Measurements from ENCODE around the gene JUN. TPM values are rescaled to one million over a fixed set of nuclear protein-coding genes. Genes with fewer than 3 reads are reported as not detected.

JUN gene
- polyA plus RNA-seq, 1 donor (not counting 4 experiments of a cell fraction or from before 2014, with no cell fraction given): 70.1 TPM

GRCh38 chr1:58749646-58750045 is 34.2 kb downstream of the JUN start:
- Histone ChIP-seq H3K4me1 (ENCODE audit: control insufficient read depth, extremely low read depth, insufficient read depth, low read length) (peaks cover 46% of the 10 kb centered on the region), H3K9me1 (ENCODE audit: control insufficient read depth, extremely low read depth, insufficient read depth, low read length) (no peaks in the 10 kb centered on the region), H3K79me2 (ENCODE audit: control insufficient read depth, insufficient read depth, low read length) (no peaks in the 10 kb centered on the region), H3K27ac (ENCODE audit: control insufficient read depth, insufficient read depth, low read length) (no peak overlapping the region), H3K4me2 (ENCODE audit: control insufficient read depth, extremely low read depth, insufficient read depth, low read depth, low read length) (no peak overlapping the region), H3K4me3 (ENCODE audit: control insufficient read depth in 2 of 3, extremely low read depth in 1 of 3, insufficient read depth in 2 of 3, low read depth in 1 of 3, low read length in 3 of 3) (no peak overlapping the region), H2AFZ (ENCODE audit: control insufficient read depth, low read length) (no peak overlapping the region), H3K9ac (ENCODE audit: control insufficient read depth, extremely low read depth, insufficient read depth, low read length) (no peak overlapping the region), H3K36me3 (ENCODE audit: control insufficient read depth in 2 of 2, extremely low read depth in 1 of 2, insufficient read depth in 2 of 2, low read length in 2 of 2) (no peaks in the 10 kb centered on the region), H4K20me1 (ENCODE audit: control insufficient read depth, extremely low read depth, insufficient read depth, low read length) (no peaks in the 10 kb centered on the region), H3K27me3 (ENCODE audit: control insufficient read depth, extremely low read depth, insufficient read depth, low read length) (no peaks in the 10 kb centered on the region), H3K9me3 (ENCODE audit: control insufficient read depth, low read depth, low read length) (no peaks in the 10 kb centered on the region)
- DNase-seq (ENCODE audit: low read depth, low spot score) (no peak), FAIRE-seq (peak; percentile 55)
- dilution Hi-C loops (cut with MboI; ENCODE audit: extremely low pct_ligation_motif_present, low sequenced_read_pairs): no loop called here
- no peak for TF ChIP-seq EZH2 (IDR thresholded peaks at IDR 0.05; ENCODE audit: low read length)
- no peak for TF ChIP-seq CTCF (optimal IDR thresholded peaks at IDR 0.05 in 1 of 3, IDR thresholded peaks at IDR 0.05 in 1 of 3, conservative IDR thresholded peaks at IDR 0.05 in 1 of 3; ENCODE audit: extremely low read depth in 1 of 3, insufficient read depth in 2 of 3, low read length in 3 of 3)

- Histone ChIP-seq H3K79me2 (ENCODE audit: control insufficient read depth, insufficient read depth, low read length) (no peaks in the 10 kb centered on the region), H3K27me3 (ENCODE audit: control insufficient read depth, extremely low read depth, insufficient read depth, low read length) (no peaks in the 10 kb centered on the region), H3K4me2 (ENCODE audit: control insufficient read depth, extremely low read depth, insufficient read depth, low read depth, low read length) (no peak overlapping the region), H3K9me3 (ENCODE audit: control insufficient read depth, low read depth, low read length) (no peaks in the 10 kb centered on the region), H3K4me3 (ENCODE audit: control insufficient read depth in 2 of 3, extremely low read depth in 1 of 3, insufficient read depth in 2 of 3, low read depth in 1 of 3, low read length in 3 of 3) (no peak overlapping the region), H4K20me1 (ENCODE audit: control insufficient read depth, extremely low read depth, insufficient read depth, low read length) (no peaks in the 10 kb centered on the region), H3K36me3 (ENCODE audit: control insufficient read depth in 2 of 2, extremely low read depth in 1 of 2, insufficient read depth in 2 of 2, low read length in 2 of 2) (no peaks in the 10 kb centered on the region), H2AFZ (ENCODE audit: control insufficient read depth, low read length) (no peak overlapping the region), H3K27ac (ENCODE audit: control insufficient read depth, insufficient read depth, low read length) (no peak overlapping the region), H3K9ac (ENCODE audit: control insufficient read depth, extremely low read depth, insufficient read depth, low read length) (no peak overlapping the region), H3K9me1 (ENCODE audit: control insufficient read depth, extremely low read depth, insufficient read depth, low read length) (no peaks in the 10 kb centered on the region), H3K4me1 (ENCODE audit: control insufficient read depth, extremely low read depth, insufficient read depth, low read length) (peaks cover 37% of the 10 kb centered on the region)
- FAIRE-seq: no peak
- dilution Hi-C loops (cut with MboI; ENCODE audit: extremely low pct_ligation_motif_present, low sequenced_read_pairs): no loop called here
- TF ChIP-seq CTCF (optimal IDR thresholded peaks at IDR 0.05 in 1 of 3, IDR thresholded peaks at IDR 0.05 in 1 of 3, conservative IDR thresholded peaks at IDR 0.05 in 1 of 3; ENCODE audit: extremely low read depth in 1 of 3, insufficient read depth in 2 of 3, low read length in 3 of 3) (no peak), EZH2 (IDR thresholded peaks at IDR 0.05; ENCODE audit: low read length) (no peak)
- no peak for DNase-seq (ENCODE audit: low read depth, low spot score)
Measured at GRCh38 chr1:58748666-58749065, 35.2 kb downstream of the JUN start.
